Loucy (cell line): ENCODE data around the gene PLPPR4.

Experiments
- CTCF ChIP-seq: fragments of 200-600 bp; sonication (generic); conservative IDR thresholded peaks from 2 replicates; pipeline ENCODE4 v1.5.1; 2014; ENCODE audit warnings: mild to moderate bottlenecking, antibody characterized with exemption, low read length
- EZH2phosphoT487 ChIP-seq: fragments of 200-600 bp; IDR thresholded peaks from 2 replicates; pipeline ENCODE4 v1.6.1; 2018; ENCODE audit warnings: antibody characterized with exemption, mild to moderate bottlenecking, moderate library complexity, borderline replicate concordance

GRCh38 chr1:99247199-99247598, 17.1 kb upstream of the PLPPR4 start:
- no peak for TF ChIP-seq CTCF
- TF ChIP-seq EZH2phosphoT487, result no peak
